KOPT-K1 (cell line): Measurements from ENCODE around the gene PXDN.
"Not testable (repeated sequence)": the region's sequence is repeated elsewhere in the genome, so short reads cannot be mapped to it uniquely, and the experiment has no call there.

Experiments
- H3K27ac ChIP-seq: fragments of 200-600 bp; sonication (generic); 2 replicates; pipeline ENCODE4 v1.5.1; 2016; ENCODE audit warnings: antibody characterized with exemption, mild to moderate bottlenecking, low read depth, low read length; ENCODE audit not compliant: poor library complexity, severe bottlenecking
- H3K36me3 ChIP-seq: fragments of 200-600 bp; sonication (generic); 2 replicates; pipeline ENCODE4 v1.5.1; 2017; ENCODE audit warnings: antibody characterized with exemption, mild to moderate bottlenecking, low read length, moderate library complexity; ENCODE audit not compliant: insufficient read depth
- H3K9me3 ChIP-seq: fragments of 200-600 bp; sonication (generic); 2 replicates; pipeline ENCODE4 v1.5.1; 2017; ENCODE audit warnings: antibody characterized with exemption, low read length, mild to moderate bottlenecking; ENCODE audit not compliant: insufficient read depth, poor library complexity, severe bottlenecking

Gene PXDN

DNA sequence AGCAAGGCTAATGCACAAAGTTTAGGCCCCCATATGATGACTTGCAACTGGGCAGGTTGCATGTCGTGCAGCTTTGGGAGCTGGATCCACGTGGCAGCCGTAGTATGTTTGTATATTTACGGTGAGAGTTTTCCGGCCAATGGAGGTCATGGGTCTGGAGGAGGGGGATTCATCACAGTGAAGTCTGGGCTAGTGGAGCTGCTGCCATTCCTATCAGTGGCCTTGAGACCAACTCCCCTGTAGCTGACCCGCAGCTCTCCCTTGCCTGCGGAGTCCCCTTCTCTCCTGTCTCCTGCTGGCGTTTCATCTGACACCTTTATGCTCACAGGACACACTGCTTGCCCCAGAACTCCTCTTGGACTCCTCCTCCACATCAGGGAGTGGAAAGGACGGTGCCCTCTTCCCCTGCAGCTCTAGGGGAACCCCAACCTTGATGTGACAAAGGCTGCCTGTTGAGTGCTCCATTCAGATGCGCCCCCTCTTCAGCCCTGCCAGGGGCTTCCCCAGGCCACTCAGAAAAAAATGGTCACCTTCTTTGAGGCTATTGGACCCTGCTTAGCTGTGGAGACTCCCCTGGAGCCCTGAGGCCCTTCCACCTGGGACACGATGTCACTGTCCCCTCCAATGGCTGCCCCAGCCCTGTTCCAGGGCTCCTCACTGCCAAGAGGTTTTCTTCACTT is 121.7 kb downstream of the PXDN start:
- H3K9me3 ChIP-seq = no peaks in the 10 kb centered on the region
- H3K36me3 ChIP-seq = no peaks in the 10 kb centered on the region
- no peak overlapping the region for H3K27ac ChIP-seq

- H3K36me3 ChIP-seq, H3K27ac ChIP-seq, H3K9me3 ChIP-seq: not testable (repeated sequence)
Observed at GRCh38 chr2:1621976-1622375, 122.3 kb downstream of the PXDN start.

GRCh38 chr2:1621501-1621900 is 122.8 kb downstream of the PXDN start:
- Histone ChIP-seq H3K9me3 (no peaks in the 10 kb centered on the region), H3K27ac (no peak overlapping the region), H3K36me3 (no peaks in the 10 kb centered on the region)

DNA sequence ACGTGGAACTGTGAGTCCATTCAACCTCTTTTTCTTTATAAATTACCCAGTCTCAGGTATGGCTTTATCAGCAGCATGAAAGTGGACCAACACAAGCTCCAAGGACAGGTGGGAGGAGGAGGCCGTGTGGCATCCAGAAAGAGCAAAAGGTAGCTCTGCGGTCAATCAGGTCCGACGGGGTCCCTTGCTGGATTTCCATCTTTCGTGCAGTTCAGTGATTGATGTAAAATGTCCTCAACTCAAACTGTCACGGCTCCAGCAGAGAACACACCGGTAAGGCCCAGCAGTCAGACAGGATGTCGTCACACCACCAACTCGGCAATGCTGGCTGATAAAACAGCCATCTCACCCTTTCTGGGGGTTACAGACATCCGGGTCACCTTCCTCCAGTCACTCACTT is 123.3 kb downstream of the PXDN start:
- Histone ChIP-seq H3K36me3 (no peaks in the 10 kb centered on the region), H3K9me3 (no peaks in the 10 kb centered on the region), H3K27ac (no peak overlapping the region)

GRCh38 chr2:1620081-1620480 is 124.2 kb downstream of the PXDN start:
- Histone ChIP-seq H3K36me3 (no peaks in the 10 kb centered on the region), H3K9me3 (no peaks in the 10 kb centered on the region), H3K27ac (no peak overlapping the region)

DNA sequence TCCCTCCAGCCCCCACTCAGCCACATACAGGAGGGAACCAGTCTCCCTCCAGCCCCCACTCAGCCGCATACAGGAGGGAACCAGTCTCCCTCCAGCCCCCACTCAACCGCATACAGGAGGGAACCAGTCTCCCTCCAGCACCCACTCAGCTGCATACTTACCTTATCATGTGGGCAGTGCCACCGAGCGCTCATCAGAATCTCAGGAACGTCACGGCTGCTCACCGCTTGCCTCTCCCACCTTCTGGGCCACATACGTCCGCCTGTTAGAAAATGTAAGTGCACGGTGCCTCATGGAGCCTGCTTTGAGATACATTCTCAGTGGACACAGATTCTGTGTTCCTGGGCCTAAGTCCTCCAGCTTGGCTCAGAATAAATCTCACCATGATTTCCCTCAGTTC is 124.8 kb downstream of the PXDN start:
- Histone ChIP-seq H3K27ac (no peak overlapping the region), H3K9me3 (no peaks in the 10 kb centered on the region), H3K36me3 (no peaks in the 10 kb centered on the region)

DNA sequence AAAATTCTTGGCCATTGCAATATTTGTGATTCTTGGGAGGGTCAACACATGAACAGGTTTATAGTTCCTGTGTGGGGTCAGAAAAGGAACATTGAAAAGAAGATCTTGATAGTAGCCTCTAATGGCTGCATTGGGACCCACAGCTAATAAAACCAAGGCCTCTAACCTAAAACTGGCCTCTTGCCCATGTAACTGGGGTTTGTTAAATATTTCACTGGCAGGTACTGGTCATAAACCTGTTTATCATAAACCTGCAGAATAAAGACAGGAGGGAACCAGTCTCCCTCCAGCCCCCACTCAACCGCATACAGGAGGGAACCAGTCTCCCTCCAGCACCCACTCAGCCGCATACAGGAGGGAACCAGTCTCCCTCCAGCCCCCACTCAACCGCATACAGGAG is 125.3 kb downstream of the PXDN start:
- H3K36me3 ChIP-seq = no peaks in the 10 kb centered on the region
- H3K9me3 ChIP-seq = no peaks in the 10 kb centered on the region
- no peak overlapping the region for H3K27ac ChIP-seq

- Histone ChIP-seq H3K27ac (no peak overlapping the region), H3K36me3 (no peaks in the 10 kb centered on the region), H3K9me3 (no peaks in the 10 kb centered on the region)
Observed at GRCh38 chr2:1618191-1618961, 125.9 kb downstream of the PXDN start.

DNA sequence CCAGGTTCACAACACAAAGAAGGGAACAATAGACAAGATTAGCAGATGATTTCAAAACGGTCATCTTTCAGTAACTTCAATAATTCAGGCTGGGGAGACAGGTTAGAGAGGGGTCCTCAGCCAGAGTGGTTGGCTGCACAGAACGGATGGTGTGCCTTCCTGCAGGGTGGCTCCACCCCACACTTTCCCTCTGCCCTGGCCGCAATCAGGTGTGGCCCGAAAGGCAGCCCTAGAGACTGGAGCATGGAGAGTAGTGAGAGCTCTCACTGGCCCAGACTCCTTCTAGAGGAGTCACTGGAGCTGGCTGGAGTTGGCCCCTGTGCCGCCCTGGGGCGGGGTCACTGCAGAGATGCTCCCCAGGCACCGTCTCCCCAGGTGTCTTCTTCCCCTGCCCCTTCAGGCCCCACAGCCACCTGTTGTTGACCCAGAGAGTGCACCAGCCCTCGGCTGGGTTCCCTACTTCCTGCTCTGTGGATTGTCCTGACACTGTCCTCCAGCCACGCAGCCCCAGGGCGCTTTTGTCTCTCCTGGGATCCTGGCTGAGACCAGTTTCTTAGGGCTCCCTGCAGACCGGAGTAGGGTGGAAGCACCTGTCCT is 126.8 kb downstream of the PXDN start:
- Histone ChIP-seq H3K36me3 (no peaks in the 10 kb centered on the region), H3K27ac (no peak overlapping the region), H3K9me3 (no peaks in the 10 kb centered on the region)

DNA sequence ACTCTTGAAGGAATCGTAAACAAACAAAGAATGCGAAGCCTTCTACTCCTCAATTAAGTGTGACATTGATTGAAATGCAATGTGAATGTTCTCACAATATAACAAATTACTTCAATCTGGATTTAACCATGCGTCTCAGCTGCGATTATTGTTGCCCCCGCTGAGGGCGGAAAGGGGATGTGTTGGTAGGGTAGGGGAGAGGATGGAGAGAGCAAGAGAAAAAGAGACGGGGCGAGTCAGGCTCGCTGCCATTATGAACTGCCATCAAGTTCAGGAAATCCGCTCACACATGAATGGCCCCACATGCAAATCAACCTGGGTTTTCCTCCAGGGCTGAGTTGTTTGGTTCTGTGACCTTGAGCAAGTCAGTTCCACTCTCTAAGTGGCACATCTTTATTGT is 129.8 kb downstream of the PXDN start:
- no peak overlapping the region for H3K27ac ChIP-seq
- H3K36me3 ChIP-seq = no peaks in the 10 kb centered on the region
- H3K9me3 ChIP-seq = no peaks in the 10 kb centered on the region

- no peaks in the 10 kb centered on the region for H3K9me3 ChIP-seq
- H3K27ac ChIP-seq = no peak overlapping the region
- no peaks in the 10 kb centered on the region for H3K36me3 ChIP-seq
Observed at GRCh38 chr2:1613731-1614354, 130.5 kb downstream of the PXDN start.

- Histone ChIP-seq H3K27ac (no peak overlapping the region), H3K9me3 (no peaks in the 10 kb centered on the region), H3K36me3 (no peaks in the 10 kb centered on the region)
Observed at GRCh38 chr2:1613078-1613445, 131.3 kb downstream of the PXDN start.

GRCh38 chr2:1612391-1613077 is 131.8 kb downstream of the PXDN start:
- H3K9me3 ChIP-seq = no peaks in the 10 kb centered on the region
- no peaks in the 10 kb centered on the region for H3K36me3 ChIP-seq
- no peak overlapping the region for H3K27ac ChIP-seq

DNA sequence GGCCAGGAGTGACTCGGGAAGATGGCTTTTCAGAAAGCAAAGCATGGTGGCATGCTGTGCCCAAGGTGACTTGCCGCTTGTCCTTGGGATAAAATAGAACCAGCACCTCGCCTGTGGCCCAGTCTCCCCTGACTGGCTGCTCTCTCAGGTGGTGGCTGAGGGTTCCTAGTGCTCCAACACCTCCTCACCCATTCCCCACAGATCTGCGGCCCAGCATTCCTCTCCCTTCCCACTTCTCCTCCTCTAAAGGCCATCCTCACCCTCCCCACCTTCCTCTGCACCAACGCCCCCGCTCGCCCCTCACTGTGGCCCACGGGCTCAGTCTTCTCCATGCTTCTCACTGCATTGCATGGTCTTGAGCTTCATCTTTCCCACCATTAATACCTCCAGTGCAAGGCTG is 132.4 kb downstream of the PXDN start:
- Histone ChIP-seq H3K27ac (no peak overlapping the region), H3K9me3 (no peaks in the 10 kb centered on the region), H3K36me3 (no peaks in the 10 kb centered on the region)

DNA sequence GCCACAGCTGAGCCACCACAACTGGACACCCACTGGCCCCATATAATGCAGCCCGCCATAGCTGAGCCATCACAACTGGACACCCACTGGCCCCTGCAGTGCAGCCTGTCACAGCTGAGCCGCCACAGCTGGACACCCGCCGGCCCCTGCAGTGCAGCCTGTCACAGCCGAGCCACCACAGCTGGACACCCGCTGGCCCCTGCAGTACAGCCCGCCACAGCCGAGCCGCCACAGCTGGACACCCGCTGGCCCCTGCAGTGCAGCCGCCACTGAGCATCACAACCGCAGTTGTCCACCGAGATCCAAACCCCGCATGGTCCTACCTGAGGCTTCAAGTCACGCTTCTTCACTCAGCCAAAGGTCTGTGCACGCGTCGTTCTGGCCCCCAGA is 134.2 kb downstream of the PXDN start:
- Histone ChIP-seq H3K36me3 (no peaks in the 10 kb centered on the region), H3K9me3 (no peaks in the 10 kb centered on the region), H3K27ac (peak overlapping the region; percentile 54)
